DOHH2 (cell line): ENCODE data around the gene URB1.
"Not testable (repeated sequence)": the region's sequence is repeated elsewhere in the genome, so short reads cannot be mapped to it uniquely, and the experiment has no call there.

Experiments
- H3F3A ChIP-seq: fragments of 200-600 bp; sonication (generic), shearing (Covaris generic); 2 replicates; pipeline ENCODE4 v1.6.0; 2016; ENCODE audit warnings: antibody characterized with exemption, mild to moderate bottlenecking; ENCODE audit not compliant: control insufficient read depth, insufficient read depth
- H3K27ac ChIP-seq: fragments of 200-600 bp; sonication (generic); 2 replicates; pipeline ENCODE4 v1.5.1; 2014; ENCODE audit warnings: low read depth, mild to moderate bottlenecking, low read length, moderate library complexity
- H3K27me3 ChIP-seq: fragments of 200-600 bp; sonication (generic); 2 replicates; pipeline ENCODE4 v1.6.1; 2014; ENCODE audit warnings: mild to moderate bottlenecking, low read length, mixed read lengths; ENCODE audit not compliant: control insufficient read depth
- H3K36me3 ChIP-seq: fragments of 200-600 bp; sonication (generic); 2 replicates; pipeline ENCODE4 v1.6.1; 2014; ENCODE audit warnings: mild to moderate bottlenecking, low read length, moderate library complexity, mixed read lengths; ENCODE audit not compliant: control insufficient read depth
- H3K4me1 ChIP-seq: fragments of 200-600 bp; sonication (generic); 2 replicates; pipeline ENCODE4 v1.6.1; 2014; ENCODE audit warnings: mild to moderate bottlenecking, low read length, mixed read lengths; ENCODE audit not compliant: control insufficient read depth
- H3K4me2 ChIP-seq: fragments of 200-600 bp; sonication (generic); 2 replicates; pipeline ENCODE4 v1.6.0; 2014; ENCODE audit warnings: mild to moderate bottlenecking, low read length, moderate library complexity
- H3K4me3 ChIP-seq: fragments of 200-600 bp; sonication (generic); 2 replicates; pipeline ENCODE4 v1.5.1; 2014; ENCODE audit warnings: mild to moderate bottlenecking, low read length, mixed read lengths
- H3K79me2 ChIP-seq: fragments of 200-600 bp; sonication (generic); 2 replicates; pipeline ENCODE4 v1.6.1; 2014; ENCODE audit warnings: mild to moderate bottlenecking, low read length, mixed read lengths; ENCODE audit not compliant: control insufficient read depth
- H3K9me2 ChIP-seq: fragments of 200-600 bp; sonication (generic); replicated peaks from 2 replicates; pipeline ENCODE4 v1.6.1; 2014; ENCODE audit warnings: mild to moderate bottlenecking, low read length, mixed read lengths; ENCODE audit not compliant: control insufficient read depth
- H3K9me3 ChIP-seq: fragments of 200-600 bp; sonication (generic); 2 replicates; pipeline ENCODE4 v1.6.1; 2014; ENCODE audit warnings: antibody characterized with exemption, low read length, mixed read lengths; ENCODE audit not compliant: control insufficient read depth, insufficient read depth
- H4K20me1 ChIP-seq: fragments of 200-600 bp; sonication (generic); 2 replicates; pipeline ENCODE4 v1.6.0; 2014; ENCODE audit warnings: low read depth, mild to moderate bottlenecking, antibody characterized with exemption, low read length, moderate library complexity; ENCODE audit not compliant: control insufficient read depth, insufficient read depth
- CTCF ChIP-seq: fragments of 200-600 bp; sonication (generic); IDR thresholded peaks from one replicate; pipeline ENCODE4 v1.5.1; 2014; ENCODE audit warnings: antibody characterized with exemption, mild to moderate bottlenecking, low read depth, low read length; ENCODE audit not compliant: poor library complexity, severe bottlenecking
- EZH2phosphoT487 ChIP-seq: fragments of 200-600 bp; sonication (generic); IDR thresholded peaks from 2 replicates; pipeline ENCODE4 v1.6.1; 2017; ENCODE audit warnings: borderline replicate concordance, mild to moderate bottlenecking, antibody characterized with exemption, low read length, moderate library complexity, mixed read lengths

URB1 gene

GRCh38 chr21:32371913-32372314 is 20.9 kb downstream of the URB1 start:
- Histone ChIP-seq H3K4me1 (no peaks in the 10 kb centered on the region), H3K36me3 (peaks cover 86% of the 10 kb centered on the region), H3K27me3 (no peaks in the 10 kb centered on the region), H3K4me3 (no peak overlapping the region), H3K79me2 (no peaks in the 10 kb centered on the region), H4K20me1 (no peaks in the 10 kb centered on the region), H3K27ac (no peak overlapping the region), H3K9me2 (no peaks in the 10 kb centered on the region), H3K4me2 (no peak overlapping the region), H3K9me3 (no peaks in the 10 kb centered on the region), H3F3A (no peaks in the 10 kb centered on the region)
- TF ChIP-seq CTCF (no peak), EZH2phosphoT487 (no peak)

GRCh38 chr21:32370998-32371766 is 21.6 kb downstream of the URB1 start:
- Histone ChIP-seq H3K27me3 (no peaks in the 10 kb centered on the region), H3K9me3 (no peaks in the 10 kb centered on the region), H3K4me2 (no peak overlapping the region), H4K20me1 (no peaks in the 10 kb centered on the region), H3K79me2 (no peaks in the 10 kb centered on the region), H3K9me2 (no peaks in the 10 kb centered on the region), H3F3A (no peaks in the 10 kb centered on the region), H3K4me3 (no peak overlapping the region), H3K4me1 (no peaks in the 10 kb centered on the region), H3K27ac (no peak overlapping the region), H3K36me3 (peaks cover 87% of the 10 kb centered on the region)
- TF ChIP-seq EZH2phosphoT487 (no peak), CTCF (no peak)

GRCh38 chr21:32368961-32369360 is 23.9 kb downstream of the URB1 start:
- H3K36me3 ChIP-seq: peaks cover 84% of the 10 kb centered on the region
- H3K79me2 ChIP-seq, H3K27ac ChIP-seq, H3F3A ChIP-seq, H3K4me2 ChIP-seq, H4K20me1 ChIP-seq, H3K9me2 ChIP-seq, H3K9me3 ChIP-seq, H3K27me3 ChIP-seq, H3K4me1 ChIP-seq, H3K4me3 ChIP-seq: not testable (repeated sequence)

GRCh38 chr21:32368386-32368785 is 24.4 kb downstream of the URB1 start:
- Histone ChIP-seq H3K4me3 (no peak overlapping the region), H3K9me2 (no peaks in the 10 kb centered on the region), H3K4me2 (no peak overlapping the region), H3K9me3 (no peaks in the 10 kb centered on the region), H3K27me3 (no peaks in the 10 kb centered on the region), H3K27ac (no peak overlapping the region), H4K20me1 (no peaks in the 10 kb centered on the region), H3K36me3 (peaks cover 85% of the 10 kb centered on the region), H3K79me2 (no peaks in the 10 kb centered on the region; the same call in 1 of the 2 replicates), H3F3A (no peaks in the 10 kb centered on the region), H3K4me1 (no peaks in the 10 kb centered on the region)
- no peak for TF ChIP-seq CTCF
- TF ChIP-seq EZH2phosphoT487: no peak
